Transverse colon (tissue), 4 donors: ENCODE measurements around the gene LEMD1. TPM values are rescaled to one million over a fixed set of nuclear protein-coding genes. Genes with fewer than 3 reads are reported as not detected.
A peak's percentile ranks its signal among the peaks of the same experiment; 100 is the strongest.

ENCODE experiments used
- DNase-seq: peaks from one replicate; pipeline ENCODE4 v3.0.0-alpha.2; 2019
- H3K27ac ChIP-seq, 4 donors: fragments of 200-600 bp; sonication (generic); 2 replicates each; pipeline ENCODE4 v1.5.1; 2016 to 2018; ENCODE audit warnings: inconsistent platforms in 4 of 4
- H3K27me3 ChIP-seq: fragments of 200-600 bp; sonication (generic); 2 replicates; pipeline ENCODE4 v1.5.1; 2017; ENCODE audit warnings: inconsistent platforms
- H3K36me3 ChIP-seq, 4 donors: fragments of 200-600 bp; sonication (generic); 2 replicates each; pipeline ENCODE4 v1.5.1; 2017 to 2019; ENCODE audit warnings: inconsistent platforms in 4 of 4
- H3K4me1 ChIP-seq, 4 donors: fragments of 200-600 bp; sonication (generic); 2 replicates each; pipeline ENCODE4 v1.5.1; 2017 to 2020; ENCODE audit warnings: inconsistent platforms in 4 of 4
- H3K4me3 ChIP-seq, 4 donors: fragments of 200-600 bp; sonication (generic); 1 replicate in 1 of 4; 2 replicates in 3 of 4; pipeline versions ENCODE4 v1.5.1 to v1.6.1; 2017 to 2019; ENCODE audit warnings: inconsistent platforms in 4 of 4
- H3K9me3 ChIP-seq, 2 donors: fragments of 200-600 bp; sonication (generic); 2 replicates each; pipeline ENCODE4 v1.5.1; 2017 to 2019; ENCODE audit warnings: inconsistent platforms in 2 of 2
- CTCF ChIP-seq, 5 experiments: fragments of 200-600 bp in 3 of 5; fragments of 450-650 bp in 2 of 5; sonication (generic) in 3 of 5; IDR thresholded peaks; 1 replicate in 2 of 5; 2 replicates in 3 of 5; pipeline ENCODE4 v1.5.1; 2016 to 2017; ENCODE audit warnings: antibody characterized with exemption in 5 of 5, inconsistent platforms in 3 of 5, mild to moderate bottlenecking in 2 of 5, moderate library complexity in 1 of 5
- EP300 ChIP-seq: sonication (generic); formaldehyde crosslinking; IDR thresholded peaks from one replicate; pipeline ENCODE4 v1.6.1; 2017; ENCODE audit warnings: antibody characterized with exemption, low read depth
- POLR2A ChIP-seq: fragments of 450-650 bp; IDR thresholded peaks from one replicate; pipeline ENCODE4 v1.6.1; 2016; ENCODE audit warnings: antibody characterized with exemption, mild to moderate bottlenecking, moderate library complexity
- POLR2AphosphoS5 ChIP-seq, 3 donors: sonication (generic); formaldehyde crosslinking; IDR thresholded peaks; one replicate each; pipeline ENCODE4 v1.6.1; 2016; ENCODE audit warnings: antibody characterized with exemption in 3 of 3
- WGBS, 2 donors: methylation state at CpG; one replicate each; pipeline ENCODE4 v1.1.5; 2018; ENCODE audit warnings: low coverage in 1 of 2; 5-methylcytosine and 5-hydroxymethylcytosine counted together
- in situ Hi-C, 4 donors: fragments of 200-750 bp; cut with MboI; loops; one replicate each; pipeline versions ENCODE4 v1.15.0 to v1.15.1; 2017; ENCODE audit warnings: low sequenced_read_pairs in 3 of 4, low pct_ligation_motif_present in 1 of 4, low pct_unique_long_range_greater_than_20kb in 1 of 4
- intact Hi-C: fragments of 100-400 bp; cut with DNase I; formaldehyde crosslinking; loops from one replicate; pipeline ENCODE4 v1.15.1; 2023; ENCODE audit warnings: low total_unique reads
- total RNA-seq, 4 donors: library from RNA; depleted of rRNA; stranded (reverse); fragments of >200 nt; gene quantifications; one replicate each; pipeline ENCODE4 v1.1.0, GENCODE V29; 2016

LEMD1 gene
- total RNA-seq, 4 donors from 2014 or later: not detected

GRCh38 chr1:205359771-205360565, 61.9 kb downstream of the LEMD1 start:
- intact Hi-C loops (loop anchor here (10.0 kb wide), 1 partner anchor 75 kb away; no protein-coding TSS in a partner anchor), in situ Hi-C loops (no loop called here)
- no peaks in the 10 kb centered on the region for H3K36me3 ChIP-seq
- 73 to 75% methylated on average over 10 to 11 of the region's 11 CpGs for WGBS, 2 donors
- H3K9me3 ChIP-seq: no peaks in the 10 kb centered on the region
- TF ChIP-seq POLR2A (no peak), EP300 (no peak), POLR2AphosphoS5 (IDR thresholded peaks at IDR 0.05) (no peak), CTCF (IDR thresholded peaks at IDR 0.05) (no peak)
- no peaks in the 10 kb centered on the region for H3K27me3 ChIP-seq
- peak overlapping the region in 1 of 4 donors; percentile 16 for H3K27ac ChIP-seq
- peaks cover 0 to 16% (median 6%) of the 10 kb centered on the region in 4 donors for H3K4me1 ChIP-seq
- no peak for DNase-seq
- no peak overlapping the region for H3K4me3 ChIP-seq

GRCh38 chr1:205358579-205358978, 63.3 kb downstream of the LEMD1 start:
- no peak overlapping the region for H3K27ac ChIP-seq
- TF ChIP-seq POLR2A: no peak
- TF ChIP-seq EP300: no peak
- no peak for TF ChIP-seq CTCF (IDR thresholded peaks at IDR 0.05)
- TF ChIP-seq POLR2AphosphoS5 (IDR thresholded peaks at IDR 0.05): no peak
- no peak overlapping the region for H3K4me3 ChIP-seq
- intact Hi-C loops (loop anchor here (10.0 kb wide), 1 partner anchor 76 kb away; no protein-coding TSS in a partner anchor), in situ Hi-C loops (no loop called here)
- no peaks in the 10 kb centered on the region for H3K27me3 ChIP-seq
- no peak for DNase-seq
- peaks cover 4 to 28% (median 12%) of the 10 kb centered on the region in 4 donors for H3K4me1 ChIP-seq
- H3K36me3 ChIP-seq: no peaks in the 10 kb centered on the region
- H3K9me3 ChIP-seq: no peaks in the 10 kb centered on the region

- H3K27me3 ChIP-seq: no peaks in the 10 kb centered on the region
These were observed 64.3 kb downstream of the LEMD1 start for GRCh38 chr1:205357567-205357966.

More at GRCh38 chr1:205357567-205357966, 64.3 kb downstream of the LEMD1 start:
- in situ Hi-C loops (no loop called here), intact Hi-C loops (loop anchor here (10.0 kb wide), 1 partner anchor 77 kb away; no protein-coding TSS in a partner anchor)
- no peak for TF ChIP-seq EP300
- no peak for TF ChIP-seq POLR2AphosphoS5 (IDR thresholded peaks at IDR 0.05)
- no peak for TF ChIP-seq POLR2A
- no peak for TF ChIP-seq CTCF (IDR thresholded peaks at IDR 0.05)
- Histone ChIP-seq H3K4me1 (peaks cover 4 to 28% (median 12%) of the 10 kb centered on the region in 4 donors), H3K27ac (no peak overlapping the region), H3K9me3 (no peaks in the 10 kb centered on the region), H3K4me3 (no peak overlapping the region), H3K36me3 (no peaks in the 10 kb centered on the region)
- WGBS, 2 donors: 76 to 82% methylated on average over 3 of the region's 3 CpGs
- DNase-seq: no peak
